ENCODE data around the gene AGBL4.

- no peak for TF ChIP-seq CTCF (IDR thresholded peaks at IDR 0.05)
- no peak for TF ChIP-seq POLR2A (IDR thresholded peaks at IDR 0.05; ENCODE audit: low read depth)
Observed at GRCh38 chr1:48876330-48876785, 1147.4 kb downstream of the AGBL4 start.
